HAP-1 (cell line): ENCODE results near the gene IGFBP7.

Experiments
- DNase-seq, 2 experiments: peaks; one replicate each; pipeline ENCODE4 v3.0.0-alpha.2; 2016 to 2020; ENCODE audit warnings: low spot score in 2 of 2
- H3K27me3 ChIP-seq: fragments of 250-450 bp; sonication (Bioruptor Pico); 2 replicates; pipeline ENCODE4 v1.5.1; 2020; ENCODE audit warnings: low read depth, mild to moderate bottlenecking, moderate library complexity
- H3K36me3 ChIP-seq: fragments of 250-450 bp; sonication (Bioruptor Pico); replicated peaks from 2 replicates; pipeline ENCODE4 v1.5.1; 2020; ENCODE audit warnings: mild to moderate bottlenecking
- H3K4me1 ChIP-seq: fragments of 250-450 bp; sonication (Bioruptor Pico); 2 replicates; pipeline ENCODE4 v1.5.1; 2020; ENCODE audit warnings: mild to moderate bottlenecking
- H3K4me3 ChIP-seq: fragments of 250-450 bp; sonication (Bioruptor Pico); 2 replicates; pipeline ENCODE4 v1.5.1; 2020; ENCODE audit warnings: mild to moderate bottlenecking, moderate library complexity
- H3K9me3 ChIP-seq: fragments of 250-450 bp; sonication (Bioruptor Pico); 2 replicates; pipeline ENCODE4 v1.5.1; 2020; ENCODE audit warnings: mild to moderate bottlenecking, moderate library complexity
- in situ Hi-C: fragments of 300-500 bp; cut with MboI; formaldehyde crosslinking; loops from 3 replicates; pipeline ENCODE4 v1.14.3; 2020; ENCODE audit warnings: low sequenced_read_pairs, inconsistent platforms, mixed read lengths

The IGFBP7 gene

DNA sequence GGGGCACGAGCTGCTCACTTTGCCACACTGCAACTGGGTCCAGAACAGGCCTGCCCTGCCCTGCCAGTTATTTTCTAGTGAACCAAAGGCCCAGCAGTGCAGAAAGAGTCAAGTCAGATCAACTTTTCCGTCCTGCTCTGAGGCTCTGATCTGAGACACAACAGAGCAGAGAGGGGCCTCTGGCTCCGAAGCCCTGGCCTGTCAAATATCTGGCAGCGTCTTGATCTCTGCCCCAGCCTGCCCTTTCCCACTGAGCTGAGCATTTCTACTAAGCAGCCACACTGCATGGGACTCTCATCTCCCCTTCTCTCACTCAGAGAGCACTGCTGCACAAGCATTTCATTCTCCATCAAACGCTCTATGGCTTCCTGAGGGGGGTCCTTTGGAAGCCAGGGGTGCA, 11.8 kb downstream of the IGFBP7 start:
- Histone ChIP-seq H3K36me3 (no peaks in the 10 kb centered on the region), H3K27me3 (peaks cover 39% of the 10 kb centered on the region), H3K4me1 (no peaks in the 10 kb centered on the region), H3K4me3 (no peak overlapping the region), H3K9me3 (no peaks in the 10 kb centered on the region)
- in situ Hi-C loops: no loop called here
- no peak for DNase-seq

DNA sequence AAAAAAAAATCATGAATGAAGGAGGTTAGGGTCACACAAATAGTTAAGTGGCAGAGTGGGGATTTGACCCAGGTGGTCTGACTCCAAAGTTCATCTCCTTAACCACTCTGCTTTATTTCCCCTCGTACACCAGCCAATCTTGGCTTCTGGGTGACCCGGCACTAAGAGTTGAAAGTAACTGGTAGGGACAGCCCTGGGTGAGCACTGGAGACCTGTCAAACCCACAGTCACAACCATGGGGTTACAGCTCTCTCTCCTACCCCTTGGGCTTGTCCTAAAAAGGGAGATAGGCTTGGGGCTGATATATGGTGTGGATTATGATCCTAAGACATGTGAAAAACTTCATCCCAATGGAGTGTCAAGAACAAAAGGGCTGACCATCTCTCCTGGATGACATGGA, 12.5 kb downstream of the IGFBP7 start:
- H3K4me1 ChIP-seq: no peaks in the 10 kb centered on the region
- DNase-seq: no peak
- no peak overlapping the region for H3K4me3 ChIP-seq
- H3K9me3 ChIP-seq: no peaks in the 10 kb centered on the region
- in situ Hi-C loops: no loop called here
- H3K27me3 ChIP-seq: peaks cover 34% of the 10 kb centered on the region
- H3K36me3 ChIP-seq: no peaks in the 10 kb centered on the region

DNA sequence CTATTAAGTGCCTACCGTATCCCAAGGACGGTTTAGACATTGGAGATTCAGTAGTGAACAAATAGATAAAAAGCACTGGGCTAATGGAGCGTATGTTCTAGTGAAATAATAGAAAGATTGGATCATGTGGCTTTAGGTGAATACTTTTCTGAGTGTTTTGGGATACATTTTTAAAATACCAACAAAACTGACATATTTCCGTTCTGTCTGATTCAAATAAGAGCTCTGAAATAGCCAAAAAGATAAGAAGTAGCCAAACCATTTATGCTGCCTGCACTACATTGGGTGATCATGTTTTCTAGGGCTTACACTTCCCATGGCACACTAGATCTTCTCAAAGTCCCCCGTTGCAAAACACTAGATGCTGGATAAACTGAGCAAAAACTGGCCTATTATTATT, 14.2 kb downstream of the IGFBP7 start:
- in situ Hi-C loops: no loop called here
- Histone ChIP-seq H3K36me3 (no peaks in the 10 kb centered on the region), H3K4me3 (no peak overlapping the region), H3K9me3 (no peaks in the 10 kb centered on the region), H3K27me3 (peaks cover 36% of the 10 kb centered on the region), H3K4me1 (no peaks in the 10 kb centered on the region)
- DNase-seq: no peak

DNA sequence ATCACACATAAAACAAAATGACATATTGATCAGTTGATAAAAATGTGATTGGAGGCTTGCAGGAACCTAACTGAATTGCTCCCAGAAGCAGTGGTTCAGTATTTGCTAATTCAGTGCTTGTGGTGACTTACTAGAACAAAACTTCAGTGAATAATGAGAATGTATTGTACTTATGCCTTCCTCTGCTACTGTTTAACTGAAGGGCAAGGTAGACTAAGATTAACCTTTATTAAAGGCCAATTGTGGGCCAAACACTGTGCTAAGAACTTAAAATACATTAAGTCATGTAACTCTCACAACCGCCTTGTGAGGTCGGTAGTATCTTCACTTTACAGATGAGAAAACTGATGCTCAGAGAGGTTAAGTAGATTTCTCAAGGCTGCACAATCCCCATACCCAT, 14.9 kb downstream of the IGFBP7 start:
- H3K36me3 ChIP-seq: no peaks in the 10 kb centered on the region
- in situ Hi-C loops: no loop called here
- no peaks in the 10 kb centered on the region for H3K9me3 ChIP-seq
- H3K4me3 ChIP-seq: no peak overlapping the region
- DNase-seq: no peak
- peaks cover 38% of the 10 kb centered on the region for H3K27me3 ChIP-seq
- H3K4me1 ChIP-seq: no peaks in the 10 kb centered on the region

DNA sequence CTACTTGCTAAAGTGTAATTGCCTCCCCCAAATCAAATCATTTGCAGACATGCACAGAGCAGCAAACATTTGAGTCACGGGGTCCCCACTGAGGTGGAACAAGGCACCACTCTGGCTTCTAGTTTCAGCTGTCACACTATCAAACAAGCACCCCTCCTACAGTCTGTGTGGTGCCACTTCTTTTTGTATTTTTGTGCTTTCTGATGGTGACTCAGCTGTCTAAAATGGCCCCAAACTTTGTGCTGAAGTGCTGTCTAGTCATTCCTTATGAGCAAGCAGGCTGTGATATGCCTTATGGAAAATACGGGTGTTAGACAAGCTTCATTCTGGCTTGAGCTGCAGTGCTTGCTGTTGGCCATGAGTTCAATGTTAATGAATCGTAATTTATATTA, 15.4 kb downstream of the IGFBP7 start:
- H3K4me3 ChIP-seq: no peak overlapping the region
- H3K4me1 ChIP-seq: no peaks in the 10 kb centered on the region
- DNase-seq: no peak
- H3K9me3 ChIP-seq: no peaks in the 10 kb centered on the region
- in situ Hi-C loops: no loop called here
- H3K27me3 ChIP-seq: peaks cover 43% of the 10 kb centered on the region
- no peaks in the 10 kb centered on the region for H3K36me3 ChIP-seq

DNA sequence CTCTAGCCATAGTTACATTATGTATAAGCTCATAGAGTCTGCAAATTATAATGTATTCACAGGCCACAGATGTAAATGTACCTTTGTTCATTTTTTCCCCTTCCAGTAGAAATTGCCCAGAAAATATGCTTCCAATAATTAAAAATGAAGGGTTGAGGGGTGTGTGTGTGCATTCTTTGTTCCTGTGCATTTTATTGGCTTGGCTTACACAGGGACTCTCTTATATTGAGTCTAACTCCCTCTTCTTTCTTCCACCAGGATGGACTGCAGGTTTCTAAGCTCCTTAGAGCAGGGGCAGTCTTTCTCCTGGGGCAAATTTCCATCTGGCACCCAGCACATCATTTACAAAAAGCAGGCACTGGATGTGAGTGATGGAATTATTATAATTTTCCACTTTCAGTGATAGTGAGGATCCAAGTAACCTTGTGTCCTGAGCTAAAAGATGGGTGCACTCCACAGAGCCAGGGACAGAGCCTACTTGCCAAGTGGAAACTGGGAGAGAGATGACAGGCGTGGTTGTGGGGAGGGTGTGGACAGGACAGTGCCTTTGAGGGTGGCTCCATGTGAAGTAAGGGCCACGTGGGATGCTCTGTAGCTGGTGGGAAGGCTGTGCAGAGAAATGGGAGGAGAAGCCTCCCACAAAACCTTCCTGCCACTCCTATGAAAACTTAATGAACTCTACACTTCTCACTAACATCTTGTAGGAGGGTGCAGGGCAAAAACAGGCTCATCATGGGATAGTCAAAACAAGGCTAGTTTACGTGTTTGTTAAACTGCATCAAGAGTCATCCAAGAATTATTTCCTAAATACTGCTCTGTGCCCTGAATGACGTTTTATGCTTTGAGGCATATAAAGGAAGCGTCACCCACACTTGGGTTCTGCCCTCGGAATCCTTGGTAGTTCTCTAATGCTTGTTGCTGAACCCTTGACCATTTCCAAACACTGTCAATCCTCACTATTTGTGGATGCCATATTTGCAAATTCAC, 16.0 kb downstream of the IGFBP7 start:
- in situ Hi-C loops: no loop called here
- Histone ChIP-seq H3K27me3 (peaks cover 43% of the 10 kb centered on the region), H3K9me3 (no peaks in the 10 kb centered on the region), H3K4me3 (no peak overlapping the region), H3K4me1 (no peaks in the 10 kb centered on the region), H3K36me3 (no peaks in the 10 kb centered on the region)
- no peak for DNase-seq

DNA sequence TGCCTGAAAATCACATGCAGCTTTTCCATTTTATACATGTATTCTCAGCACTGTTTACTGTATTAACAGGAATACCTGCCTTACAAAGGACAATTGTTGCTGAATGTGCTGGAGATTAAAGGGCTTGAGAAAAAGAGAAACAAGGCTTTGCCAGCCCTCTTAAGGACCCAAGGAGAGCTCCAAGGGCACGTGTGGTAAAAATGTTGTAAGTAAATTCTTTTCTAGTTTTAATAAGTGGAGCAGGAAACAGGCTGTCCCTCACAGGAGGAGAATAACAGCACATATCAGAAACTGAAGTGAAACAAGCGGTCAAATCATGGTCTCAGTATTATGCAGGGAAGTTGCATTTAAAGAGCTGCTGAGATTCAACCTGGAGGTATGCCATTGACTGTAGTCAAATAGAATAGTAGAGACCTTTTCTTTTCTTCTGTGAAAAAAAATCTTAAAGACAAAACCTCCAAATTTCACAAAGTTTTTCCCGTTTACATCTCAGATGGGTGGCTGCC, 18.5 kb downstream of the IGFBP7 start:
- Histone ChIP-seq H3K4me3 (no peak overlapping the region), H3K27me3 (peaks cover 37% of the 10 kb centered on the region), H3K36me3 (no peaks in the 10 kb centered on the region), H3K4me1 (no peaks in the 10 kb centered on the region), H3K9me3 (no peaks in the 10 kb centered on the region)
- DNase-seq: no peak
- in situ Hi-C loops: no loop called here

DNA sequence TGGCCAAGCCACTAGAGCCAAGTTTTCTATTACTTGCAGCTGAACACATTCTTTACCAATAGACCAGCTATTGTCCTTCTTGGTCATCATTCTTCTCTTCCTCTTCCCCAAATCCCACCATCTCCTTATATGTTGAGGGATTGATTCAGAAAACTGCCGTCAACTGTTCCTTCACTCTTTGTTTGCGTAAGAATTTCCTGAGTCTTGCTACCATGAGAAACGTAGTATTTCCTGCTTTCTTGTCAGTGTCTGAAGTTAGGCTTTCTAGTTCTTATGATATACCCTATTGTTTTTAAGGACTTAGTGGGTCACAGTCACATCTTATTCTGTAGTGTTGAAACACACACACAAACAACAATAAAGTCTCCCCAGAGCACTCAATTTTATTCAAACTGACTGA, 20.1 kb downstream of the IGFBP7 start:
- in situ Hi-C loops: no loop called here
- Histone ChIP-seq H3K9me3 (no peaks in the 10 kb centered on the region), H3K36me3 (no peaks in the 10 kb centered on the region), H3K27me3 (peaks cover 22% of the 10 kb centered on the region), H3K4me1 (no peaks in the 10 kb centered on the region), H3K4me3 (no peak overlapping the region)
- no peak for DNase-seq

DNA sequence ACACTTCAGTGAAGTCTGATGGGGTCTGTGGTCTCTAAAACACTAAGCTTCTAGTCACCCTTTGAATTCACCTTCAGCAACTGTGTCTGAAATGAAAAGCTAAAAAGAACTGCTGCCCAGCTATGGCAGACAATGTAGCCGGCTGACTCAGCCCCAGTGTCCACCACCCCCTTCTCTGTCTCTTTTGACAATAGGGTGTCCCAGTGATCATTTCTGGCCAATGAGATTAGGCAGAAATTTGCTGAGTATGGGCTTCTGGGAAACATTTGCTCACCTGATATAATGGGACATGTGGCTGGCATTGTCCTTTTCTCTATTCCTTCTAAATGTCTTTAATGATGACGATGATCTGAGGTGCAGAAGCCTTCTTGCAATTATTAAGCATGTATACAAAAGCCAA, 20.6 kb downstream of the IGFBP7 start:
- H3K4me3 ChIP-seq: no peak overlapping the region
- H3K4me1 ChIP-seq: no peaks in the 10 kb centered on the region
- no peak for DNase-seq
- in situ Hi-C loops: no loop called here
- H3K27me3 ChIP-seq: peaks cover 17% of the 10 kb centered on the region
- H3K36me3 ChIP-seq: no peaks in the 10 kb centered on the region
- no peaks in the 10 kb centered on the region for H3K9me3 ChIP-seq

DNA sequence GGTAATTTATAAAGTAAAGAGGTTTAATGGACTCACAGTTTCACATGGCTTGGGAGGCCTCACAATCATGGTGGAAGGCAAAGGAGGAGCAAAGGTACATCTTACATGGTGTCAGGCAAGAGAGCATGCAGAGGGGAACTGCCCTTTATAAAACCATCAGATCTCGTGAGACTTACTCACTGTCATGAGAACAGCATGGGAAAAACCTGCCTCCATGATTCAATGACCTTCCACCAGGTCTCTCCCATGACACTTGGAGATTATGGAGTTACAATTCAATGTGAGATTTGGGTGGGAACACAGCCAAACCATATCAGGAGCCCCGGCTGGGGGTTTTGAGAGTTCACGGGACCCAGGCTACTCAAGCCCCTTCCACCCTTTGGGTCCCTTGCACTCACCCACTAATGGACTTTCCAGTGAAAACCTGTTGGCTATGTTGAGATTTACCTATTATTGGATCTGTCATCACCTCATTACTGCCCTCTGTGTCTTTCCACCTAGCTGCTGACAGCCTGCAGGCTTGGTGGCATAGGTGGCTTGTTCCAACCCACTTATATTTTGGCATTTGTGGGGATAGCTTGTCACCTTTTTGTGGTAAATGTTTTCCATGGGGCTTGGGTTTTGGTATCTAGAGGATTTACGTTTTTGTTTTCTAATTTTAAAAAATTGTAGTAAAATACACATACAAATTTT, 24.0 kb downstream of the IGFBP7 start:
- no peak overlapping the region for H3K4me3 ChIP-seq
- in situ Hi-C loops: no loop called here
- no peak for DNase-seq
- H3K36me3 ChIP-seq: no peaks in the 10 kb centered on the region
- H3K4me1 ChIP-seq: no peaks in the 10 kb centered on the region
- peaks cover 7% of the 10 kb centered on the region for H3K27me3 ChIP-seq
- H3K9me3 ChIP-seq: no peaks in the 10 kb centered on the region

DNA sequence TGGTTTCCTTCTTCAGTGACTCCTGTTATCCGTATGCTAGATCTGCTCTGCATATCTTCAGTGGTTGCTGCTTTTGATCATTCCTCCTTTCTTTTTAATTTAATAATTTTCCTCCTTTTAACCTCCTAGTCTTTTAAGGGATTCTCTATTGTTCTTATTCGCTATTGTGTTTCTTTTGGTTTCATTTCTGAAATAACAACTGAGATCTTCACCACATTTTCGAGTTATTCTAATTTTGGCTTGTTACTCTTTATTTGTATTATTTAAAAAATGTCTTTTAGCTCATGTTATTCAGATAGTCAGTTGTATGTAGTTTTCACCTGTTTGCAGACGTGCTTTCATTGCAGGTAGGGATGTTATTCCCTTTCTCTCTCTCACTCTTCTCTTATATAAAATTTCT, 24.9 kb downstream of the IGFBP7 start:
- Histone ChIP-seq H3K9me3 (no peaks in the 10 kb centered on the region), H3K27me3 (peaks cover 5% of the 10 kb centered on the region), H3K4me1 (no peaks in the 10 kb centered on the region)

DNA sequence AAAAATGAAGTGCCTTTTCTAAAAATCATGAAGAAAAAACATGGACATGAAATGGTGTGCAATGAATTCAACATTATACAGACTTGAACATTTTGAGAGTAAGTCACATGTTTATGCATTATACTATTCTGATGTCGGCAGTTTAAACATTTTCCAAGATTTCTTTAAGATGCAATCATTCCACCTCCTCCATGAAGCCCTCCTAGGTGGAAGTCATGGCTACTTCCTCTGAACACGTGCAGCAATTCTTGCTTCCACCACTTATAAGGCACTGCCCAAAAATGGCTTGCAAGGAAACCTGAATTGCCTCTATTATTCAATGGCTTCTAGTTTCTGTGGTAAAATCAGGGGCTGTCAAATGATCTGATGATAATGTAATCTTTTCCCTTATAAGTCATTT, 25.8 kb downstream of the IGFBP7 start:
- no peak for DNase-seq
- Histone ChIP-seq H3K9me3 (no peaks in the 10 kb centered on the region), H3K4me1 (no peaks in the 10 kb centered on the region), H3K4me3 (no peak overlapping the region), H3K27me3 (no peaks in the 10 kb centered on the region; the same call in none of the 2 replicates), H3K36me3 (no peaks in the 10 kb centered on the region)
- in situ Hi-C loops: no loop called here

More for the DNA sequence above, 24.9 kb downstream of the IGFBP7 start:
- in situ Hi-C loops: no loop called here
- no peak for DNase-seq
- Histone ChIP-seq H3K36me3 (no peaks in the 10 kb centered on the region), H3K4me3 (no peak overlapping the region)

DNA sequence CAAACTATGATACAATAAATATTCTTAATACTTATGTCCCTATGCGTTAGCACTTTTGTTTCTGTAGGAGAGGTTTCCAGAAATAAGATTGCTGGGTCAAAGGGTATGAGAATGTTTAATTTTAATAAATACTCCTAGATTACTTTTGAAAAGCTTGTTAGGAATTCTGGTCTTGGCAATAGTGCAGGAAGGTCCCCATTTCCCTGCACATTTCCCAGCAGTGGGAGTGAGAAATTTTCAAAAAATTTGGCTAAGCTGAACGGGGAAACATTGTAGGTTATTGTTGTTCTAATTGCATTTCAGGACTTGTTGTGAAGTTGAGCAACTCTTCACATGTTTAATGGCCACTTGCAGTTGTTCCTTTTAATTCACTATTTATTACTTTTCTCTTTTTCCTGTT, 27.1 kb downstream of the IGFBP7 start:
- in situ Hi-C loops: no loop called here
- no peak for DNase-seq
- Histone ChIP-seq H3K9me3 (no peaks in the 10 kb centered on the region), H3K27me3 (no peaks in the 10 kb centered on the region; the same call in none of the 2 replicates), H3K4me3 (no peak overlapping the region), H3K4me1 (no peaks in the 10 kb centered on the region), H3K36me3 (no peaks in the 10 kb centered on the region)
